NCI-H1105 treated with DMSO at 0.1 percent for 48 hours (cell line): ENCODE results near the gene RELCH.

Experiments used
- DNase-seq: peaks from one replicate; lab custom pipeline; 2025; lab: John Stamatoyannopoulos, UW

Gene RELCH

DNA sequence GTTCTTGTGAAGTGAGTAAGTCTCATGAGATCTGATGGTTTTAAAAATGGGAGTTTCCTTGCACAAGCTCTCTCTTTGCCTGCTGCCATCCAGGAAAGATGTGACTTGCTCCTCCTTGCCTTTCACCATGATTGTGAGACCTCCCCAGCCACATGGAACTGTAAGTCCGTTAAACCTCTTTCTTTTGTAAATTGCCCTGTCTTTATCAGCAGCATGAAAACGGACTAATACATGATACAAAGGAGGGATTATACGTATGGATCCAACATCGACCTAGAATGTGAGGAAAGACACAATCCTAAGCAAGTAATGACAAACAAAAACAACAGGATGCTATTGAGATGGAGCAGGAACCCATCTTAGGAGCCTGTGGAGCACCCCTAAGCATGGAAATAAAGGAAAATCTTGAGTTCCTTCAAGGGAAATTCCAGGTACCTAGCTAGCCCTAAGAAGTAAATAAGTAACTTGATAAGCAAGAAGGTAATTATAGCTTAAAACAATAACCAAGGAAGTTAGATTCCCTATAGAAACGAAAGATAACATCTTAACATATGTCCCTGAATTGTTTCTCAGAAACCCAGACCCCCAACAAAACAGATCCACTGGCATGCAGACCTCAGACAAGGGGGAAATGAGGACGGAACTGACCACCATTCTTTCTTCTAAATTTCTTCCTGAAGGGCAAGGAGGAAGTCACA is 136.6 kb downstream of the RELCH start:
- DNase-seq = no peak

DNA sequence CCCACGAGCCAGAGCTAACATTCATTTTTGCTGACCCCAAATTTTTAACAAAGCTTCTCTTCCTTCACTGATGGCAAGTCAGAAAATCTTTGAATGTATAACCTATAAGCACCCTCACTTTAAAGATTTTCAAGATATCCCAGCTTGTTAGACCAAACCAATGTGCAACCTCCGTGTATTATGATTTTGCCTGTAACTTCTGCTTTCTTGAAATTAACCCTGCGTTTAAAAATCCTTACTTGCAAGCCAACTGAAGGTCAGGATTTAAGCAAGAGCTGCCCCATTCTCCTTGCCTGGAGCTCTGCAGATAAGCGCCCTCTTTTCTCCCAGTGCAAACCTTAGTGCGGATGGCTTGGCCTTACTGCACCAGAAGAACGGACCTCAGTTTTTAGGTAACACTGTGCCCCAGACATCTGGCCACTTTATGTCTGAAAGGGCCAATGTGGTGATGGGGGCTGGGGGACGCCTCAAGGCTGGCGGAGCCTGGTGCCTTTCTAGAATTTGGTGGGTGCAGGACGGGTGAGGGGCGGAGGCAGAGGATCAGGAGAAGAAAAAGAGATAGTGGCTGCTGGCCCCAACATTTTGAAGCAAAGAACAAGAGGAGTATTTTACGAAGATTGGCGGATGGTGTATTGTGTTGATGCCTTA is 137.2 kb downstream of the RELCH start:
- no peak for DNase-seq

DNA sequence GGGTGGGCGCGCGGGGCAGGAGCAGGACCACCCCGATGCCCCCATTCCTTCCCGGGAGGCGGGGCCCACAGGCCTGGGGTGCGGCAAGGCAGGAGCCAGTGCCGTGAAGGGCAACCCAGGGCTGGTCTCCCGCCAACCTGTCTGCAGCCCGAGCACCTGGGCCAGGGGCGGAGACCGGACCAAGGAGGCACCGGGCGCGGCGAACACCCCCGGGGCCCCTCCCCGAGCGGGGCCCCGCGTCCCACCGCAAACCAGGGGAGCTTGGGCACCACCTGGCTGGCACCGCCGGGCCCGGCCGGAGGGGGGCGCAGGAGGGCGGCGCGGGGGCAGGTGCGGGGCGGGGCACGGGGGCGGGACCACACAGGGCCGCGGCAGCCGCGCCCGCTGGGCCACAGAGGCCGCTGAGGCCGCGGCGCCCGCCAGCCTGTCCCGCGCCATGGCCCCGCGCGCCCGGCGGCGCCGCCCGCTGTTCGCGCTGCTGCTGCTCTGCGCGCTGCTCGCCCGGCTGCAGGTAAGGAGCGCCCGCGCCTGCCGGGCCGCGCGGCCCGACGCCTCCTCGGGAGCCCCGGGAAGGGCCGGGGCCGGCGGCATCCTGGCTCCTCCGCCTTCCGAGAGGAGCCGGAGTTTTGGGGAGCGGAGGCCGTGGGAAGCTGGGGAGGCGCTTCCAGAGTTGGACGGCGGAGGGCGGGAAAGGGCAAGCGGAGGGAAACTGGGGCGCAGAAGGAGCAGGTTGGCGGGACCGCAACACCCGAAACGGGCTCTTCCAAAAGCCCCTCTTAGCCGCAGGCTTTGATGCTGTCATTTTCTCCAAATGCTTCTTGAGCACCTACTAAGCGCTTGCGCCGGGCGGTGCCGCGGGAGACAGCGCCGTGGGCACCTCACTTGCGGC is 138.1 kb downstream of the RELCH start, which contains the start of gene TNFRSF11A:
TSS of gene TNFRSF11A (plus strand) at position 394 of the 889 bp plus-strand sequence. CDS start at position 437, 43 bp downstream.
- DNase-seq = peak; percentile 56

DNA sequence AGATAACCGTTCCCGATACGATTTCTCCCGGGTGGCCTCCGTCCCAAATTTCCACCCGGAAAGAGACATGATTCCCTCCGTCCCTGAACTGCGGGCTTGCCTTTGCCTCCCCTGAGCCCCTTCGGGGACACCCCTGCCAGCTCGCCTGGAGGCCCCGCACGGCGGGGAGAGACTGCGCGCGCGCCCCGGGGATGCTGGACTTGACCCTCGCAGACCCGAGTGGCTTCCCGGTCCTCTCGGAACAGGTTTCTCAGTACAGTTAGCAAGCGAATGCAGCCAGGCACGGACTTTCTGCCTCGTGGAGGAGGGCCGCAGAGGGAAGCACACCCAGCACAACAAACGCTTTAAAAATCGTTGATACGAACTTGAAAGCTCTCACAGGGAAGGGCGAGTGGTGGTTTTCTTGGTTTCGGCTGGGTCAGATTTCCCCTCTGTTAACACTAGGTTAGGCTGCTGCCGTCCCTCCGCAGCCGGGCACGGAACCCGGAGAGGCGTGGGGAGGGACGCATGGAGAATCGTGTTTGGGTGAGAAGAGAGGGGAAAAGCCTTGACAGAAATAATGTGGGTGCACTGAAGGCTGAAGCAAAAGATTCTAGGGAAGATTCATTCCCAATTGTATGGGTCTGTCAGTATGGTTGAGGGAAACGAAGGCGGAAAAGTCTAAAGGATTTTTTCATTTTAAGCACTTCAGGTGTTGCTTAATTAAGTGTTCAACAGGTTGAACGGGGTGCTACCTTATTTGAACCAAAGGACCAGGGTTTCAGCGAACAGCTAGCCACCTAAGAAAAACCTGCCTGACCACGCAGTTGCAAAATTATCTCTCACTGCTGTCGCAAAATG is 139.0 kb downstream of the RELCH start:
- DNase-seq = peak; percentile 44

DNA sequence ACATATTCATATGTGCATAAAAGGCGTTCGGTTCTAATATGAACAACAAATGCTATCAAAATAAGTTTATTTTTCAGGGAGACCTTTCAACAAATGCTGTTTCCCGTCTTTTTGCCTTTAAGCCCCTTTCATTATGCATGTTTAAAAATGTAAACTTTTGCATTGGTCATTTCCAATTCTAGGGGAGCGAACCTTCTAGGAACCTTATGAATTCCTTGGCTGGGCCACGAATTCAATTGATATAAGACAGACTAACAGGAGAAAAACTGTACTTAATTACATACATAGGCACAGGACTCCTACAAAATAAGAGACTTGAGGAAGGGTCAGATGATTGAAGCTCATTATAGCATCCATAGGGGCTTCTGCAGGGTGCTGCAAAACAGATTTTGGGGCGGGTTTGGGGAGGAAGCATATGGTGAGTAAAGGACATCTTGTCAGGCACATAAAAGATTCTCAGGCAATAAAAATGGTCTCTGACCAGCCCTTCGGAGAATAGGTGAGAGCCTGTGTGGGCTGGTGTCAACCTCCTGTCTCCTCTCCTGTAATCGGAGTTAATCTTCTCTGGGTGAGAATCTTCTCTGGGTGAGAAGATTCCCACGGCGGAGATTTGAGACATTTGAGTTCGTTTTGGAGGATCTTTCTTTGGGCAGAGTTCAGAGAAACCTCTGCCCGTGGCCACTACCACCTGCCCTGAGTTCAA is 139.7 kb downstream of the RELCH start:
- no peak for DNase-seq

DNA sequence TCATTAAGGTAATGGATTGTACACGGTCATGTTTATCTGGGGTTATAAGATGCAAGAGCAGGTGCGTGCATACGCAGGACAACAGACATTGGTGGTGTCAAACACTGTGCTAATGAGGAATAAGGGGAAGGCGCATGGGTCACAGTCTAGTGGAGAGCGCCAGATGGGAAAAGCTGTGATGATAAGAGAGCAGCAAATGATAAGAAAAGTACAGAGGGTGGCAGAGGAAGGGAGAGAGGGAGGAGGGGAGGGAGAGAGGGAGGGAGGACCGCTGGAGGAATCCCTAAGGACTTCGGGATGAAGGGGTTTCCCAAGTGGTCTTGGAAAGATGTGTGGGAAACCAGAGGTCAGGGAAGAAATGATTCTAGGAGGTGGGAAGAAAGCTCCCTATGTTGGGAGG is 140.9 kb downstream of the RELCH start:
- no peak for DNase-seq

DNA sequence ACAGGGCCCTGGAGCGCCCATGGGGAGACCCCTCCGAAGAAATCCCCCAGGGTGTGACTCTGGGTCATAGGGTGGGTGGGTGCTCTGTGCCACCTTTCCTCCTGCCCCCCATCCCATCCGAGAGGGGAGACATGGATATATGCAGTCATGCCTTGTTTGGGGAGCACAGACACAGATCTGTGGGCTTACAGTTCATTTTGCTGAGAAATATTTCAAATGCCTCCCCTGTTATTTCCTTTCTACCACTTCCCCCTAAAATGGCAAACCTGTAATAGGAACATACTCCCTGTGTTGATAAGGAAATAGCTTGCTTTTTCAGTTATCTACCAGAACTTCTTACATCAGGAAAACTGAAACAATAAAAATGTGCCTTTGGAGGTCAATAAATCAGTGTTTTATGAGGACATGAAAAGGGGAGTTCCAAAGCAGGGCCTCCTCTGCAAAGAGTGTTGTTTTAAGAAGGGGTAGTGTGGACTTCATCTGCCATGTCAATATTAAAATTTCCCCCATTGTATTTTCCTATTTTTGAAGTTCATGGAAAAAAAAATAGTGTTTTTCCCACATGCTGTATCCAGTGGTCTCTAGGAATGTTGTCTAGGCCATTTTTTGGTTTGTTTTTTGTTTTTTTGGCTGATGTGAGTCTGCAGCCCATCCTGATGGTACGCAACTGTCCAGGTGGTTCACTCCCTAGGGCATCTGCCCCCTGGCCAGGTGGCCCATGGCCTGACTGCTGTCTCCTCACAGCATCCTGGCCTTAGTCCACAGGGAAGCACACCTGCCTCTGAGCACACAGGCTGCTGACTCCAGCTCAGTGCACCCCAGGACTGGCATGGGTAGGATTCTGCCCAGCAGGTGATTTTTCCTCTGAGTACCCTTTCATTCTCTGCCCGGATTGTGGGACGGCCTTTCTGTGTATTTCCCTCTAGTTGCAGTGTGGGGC is 141.8 kb downstream of the RELCH start:
- no peak for DNase-seq

DNA sequence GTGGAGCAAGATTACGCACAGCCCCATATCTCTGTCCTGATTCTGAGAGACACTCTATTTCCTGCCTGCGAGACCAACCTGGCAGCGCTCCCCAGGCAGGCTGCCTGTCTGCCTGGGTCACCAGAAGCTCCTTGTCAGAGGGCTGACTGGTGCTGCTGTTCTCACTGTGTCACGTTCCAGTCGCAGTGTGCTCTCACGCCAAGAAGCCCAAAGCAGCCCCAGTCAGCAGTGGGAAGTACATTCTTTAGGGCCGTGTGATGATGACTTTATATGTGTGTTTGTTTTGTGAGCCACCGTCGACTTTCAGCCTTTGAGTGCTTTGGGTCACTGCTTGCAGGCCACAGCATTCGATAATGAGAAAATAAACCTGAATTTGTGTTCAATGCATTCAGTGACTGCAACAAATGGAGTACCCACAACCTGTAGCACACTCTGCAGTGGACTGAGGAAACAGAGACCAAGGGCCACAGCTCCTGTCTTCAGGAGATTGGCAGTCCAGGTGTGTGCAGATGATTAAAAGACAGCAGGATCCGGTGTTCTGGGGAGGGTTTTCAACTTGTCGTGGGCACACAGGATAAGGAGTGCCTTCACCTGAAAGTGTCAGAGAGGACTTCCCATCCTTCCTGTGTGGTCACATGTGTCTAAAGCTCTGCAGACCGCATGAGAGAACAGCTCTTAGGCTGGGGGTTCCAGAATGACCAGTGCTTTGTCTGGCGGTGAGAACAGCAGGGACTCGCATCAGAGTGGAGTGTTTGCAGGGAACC is 142.8 kb downstream of the RELCH start:
- DNase-seq = no peak

DNA sequence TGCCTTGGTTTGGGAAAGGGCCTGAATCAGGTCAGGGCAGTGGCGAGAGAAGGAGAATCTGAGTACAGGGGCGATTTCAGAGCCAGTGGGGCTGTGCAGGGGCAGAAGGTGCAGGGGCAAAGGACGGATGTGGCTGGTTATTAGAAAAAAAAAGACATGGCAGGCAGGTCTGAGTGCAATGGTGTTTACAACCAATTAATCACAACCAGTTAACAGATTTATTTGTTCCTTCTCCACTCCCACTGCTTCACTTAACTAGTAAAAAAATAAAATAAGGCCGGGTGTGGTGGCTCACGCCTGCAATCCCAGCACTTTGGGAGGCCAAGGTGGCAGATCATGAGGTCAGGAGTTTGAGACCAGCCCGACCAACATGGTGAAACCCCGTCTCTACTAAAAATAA is 143.6 kb downstream of the RELCH start:
- no peak for DNase-seq

DNA sequence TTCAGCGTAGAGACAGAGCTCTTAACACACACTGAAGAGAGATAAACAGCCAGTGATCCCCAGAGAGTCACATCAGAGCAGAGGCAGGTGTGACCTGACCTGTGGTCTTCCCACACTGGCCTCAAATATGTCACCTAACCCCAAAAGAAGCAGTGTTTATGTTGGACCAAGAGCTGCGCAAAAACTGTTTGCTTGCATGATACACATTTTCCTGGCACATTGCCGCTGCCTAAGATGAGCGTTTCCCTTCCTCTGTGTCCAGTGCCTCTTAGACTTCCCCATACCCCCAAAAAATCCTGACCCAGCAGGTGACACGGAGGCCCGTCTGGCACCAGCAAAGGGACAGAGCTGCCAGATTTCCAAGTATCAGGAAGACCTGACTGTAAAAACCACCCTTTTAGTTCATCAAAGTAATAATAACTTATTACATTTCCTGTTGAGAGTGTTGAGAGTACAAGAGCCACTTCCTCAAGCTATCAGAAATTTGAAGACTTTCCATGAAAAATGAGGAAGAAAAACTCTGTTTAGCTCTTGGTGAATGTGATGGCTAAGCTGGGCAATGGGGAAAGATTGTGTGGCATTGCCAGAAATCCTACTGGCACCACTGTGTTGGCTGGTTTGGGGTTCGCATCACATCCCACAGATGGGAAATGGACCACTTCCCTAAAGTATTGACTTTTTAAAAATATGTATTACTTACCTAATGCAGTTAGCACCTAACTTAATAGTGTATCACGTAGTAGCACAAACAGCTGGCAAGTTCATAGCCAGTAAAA is 144.7 kb downstream of the RELCH start:
- DNase-seq = no peak

DNA sequence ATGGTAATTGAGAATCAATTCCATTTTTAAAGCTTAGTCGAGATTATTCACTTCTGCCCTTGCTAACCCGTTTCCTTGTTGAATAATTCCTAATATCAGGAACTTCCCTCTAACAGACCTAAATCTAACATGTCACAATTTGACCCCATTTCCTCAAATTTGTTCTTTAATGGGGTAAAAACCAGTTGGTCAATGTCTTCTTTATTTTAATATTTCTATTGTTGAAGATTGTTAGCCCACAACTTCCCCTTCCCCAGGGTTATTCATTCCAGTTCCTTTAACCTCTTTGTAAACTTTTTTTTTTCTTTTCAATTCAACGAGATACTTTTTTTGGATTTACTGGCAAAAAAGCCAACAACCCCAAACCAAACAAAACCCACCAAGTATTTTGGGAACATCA is 145.4 kb downstream of the RELCH start:
- no peak for DNase-seq

DNA sequence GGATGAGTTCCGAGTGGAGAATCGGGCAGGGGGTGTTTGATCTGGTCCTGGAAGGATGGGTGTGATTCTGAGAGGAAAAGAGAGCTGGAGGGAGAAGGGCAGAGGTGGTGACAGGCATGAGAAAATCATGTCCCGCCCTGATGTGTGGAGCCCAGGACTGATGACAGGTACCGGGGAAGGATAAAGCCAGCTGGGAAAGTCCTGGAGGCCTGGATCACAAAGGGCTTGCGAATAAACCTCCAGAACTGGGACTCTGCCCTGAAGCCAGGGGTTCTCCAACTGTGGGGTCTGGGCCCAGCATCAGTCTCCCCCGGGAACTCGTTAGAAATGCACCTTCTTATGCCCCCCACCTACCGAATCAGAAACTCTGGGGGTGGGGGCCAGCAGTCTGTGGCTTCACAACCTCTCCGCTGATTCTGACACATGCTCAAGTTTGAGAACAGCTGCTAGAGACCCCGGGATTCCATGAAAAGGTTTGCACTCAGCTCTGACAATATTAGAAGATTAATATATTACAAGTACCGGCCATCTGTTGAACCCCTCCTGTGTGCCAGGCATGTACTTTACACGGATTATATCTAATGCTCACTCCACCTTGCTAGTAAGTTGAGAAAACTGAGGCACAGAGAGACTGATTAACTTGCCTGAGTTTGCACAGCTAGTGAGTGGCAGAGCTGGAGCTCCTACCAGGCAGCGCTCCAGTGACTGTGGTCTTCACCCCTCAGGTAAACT is 146.1 kb downstream of the RELCH start:
- DNase-seq = no peak

DNA sequence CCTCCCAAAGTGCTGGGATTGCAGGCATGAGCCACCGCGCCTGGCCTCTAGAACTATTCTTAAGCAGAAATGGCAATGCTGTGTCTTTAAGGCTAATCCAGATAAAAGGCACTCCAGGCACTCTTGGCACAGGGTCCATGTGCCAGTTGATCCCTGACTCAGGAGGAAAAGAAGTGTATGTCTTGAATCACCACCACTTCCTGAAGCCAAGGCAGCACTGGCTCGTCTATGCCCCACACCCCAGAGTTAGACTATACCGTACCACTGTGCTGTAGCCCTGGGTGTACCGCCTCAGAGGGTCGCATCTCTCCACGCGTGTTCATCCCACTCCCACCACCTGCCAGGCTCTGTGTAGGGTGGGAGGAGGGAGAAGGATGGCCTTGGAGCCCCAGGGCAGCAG is 147.1 kb downstream of the RELCH start:
- DNase-seq = no peak

DNA sequence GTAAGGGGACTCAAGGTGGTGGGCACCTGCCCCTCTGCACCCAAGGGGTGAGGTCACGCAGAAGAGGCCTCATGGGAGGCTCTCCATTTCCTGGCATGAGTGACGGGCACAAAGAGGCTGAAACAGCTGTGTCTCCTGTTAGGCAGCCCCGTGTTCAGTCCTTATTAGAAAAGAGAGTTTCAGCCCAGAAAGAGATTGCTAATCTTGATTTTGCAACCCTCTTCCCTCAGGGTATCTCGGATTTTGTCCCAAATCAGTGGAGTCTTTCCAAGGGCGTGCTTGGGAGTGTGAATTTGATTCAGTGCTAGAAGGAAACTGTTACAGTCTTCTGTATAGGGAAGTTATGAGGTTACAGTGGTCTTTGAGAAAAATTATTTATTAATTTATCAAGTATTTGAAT is 148.4 kb downstream of the RELCH start:
- no peak for DNase-seq

DNA sequence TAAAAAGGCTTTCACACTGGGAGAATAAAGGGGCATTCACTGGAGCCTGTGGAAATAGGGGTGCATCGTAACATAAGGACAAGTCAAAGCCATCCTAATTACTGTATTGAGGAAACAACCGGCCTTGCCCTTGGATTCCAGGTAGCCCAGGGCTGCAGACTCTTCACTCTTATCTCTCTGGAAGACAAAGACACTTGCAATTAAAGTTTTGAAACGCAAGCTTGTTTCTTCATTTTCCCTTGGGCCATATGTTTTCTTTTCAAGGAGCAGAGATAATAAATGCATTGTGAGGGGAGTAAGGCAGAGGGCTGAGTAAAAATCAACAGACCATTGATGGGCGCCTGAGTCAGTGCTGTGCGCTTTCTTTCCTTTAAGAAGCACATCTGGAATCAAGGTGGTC is 149.6 kb downstream of the RELCH start:
- DNase-seq = no peak

DNA sequence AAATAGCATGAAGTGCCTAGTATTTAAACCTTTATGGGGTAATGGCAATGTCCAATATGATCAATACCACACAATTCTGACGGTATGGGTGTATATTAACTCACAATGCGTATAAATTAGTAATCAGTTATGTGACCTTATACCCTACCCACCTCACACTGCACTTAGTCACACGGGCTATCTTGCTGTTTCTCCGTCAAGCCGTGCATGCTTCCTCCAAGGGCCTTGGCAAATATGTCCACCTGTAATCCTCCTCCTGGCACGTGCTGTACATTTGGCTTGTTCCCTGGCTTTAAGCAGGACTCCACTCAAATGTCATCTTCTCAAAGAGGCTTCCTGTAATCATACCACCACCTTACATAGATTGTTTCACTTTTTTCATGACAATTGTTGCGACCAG is 150.3 kb downstream of the RELCH start:
- no peak for DNase-seq

DNA sequence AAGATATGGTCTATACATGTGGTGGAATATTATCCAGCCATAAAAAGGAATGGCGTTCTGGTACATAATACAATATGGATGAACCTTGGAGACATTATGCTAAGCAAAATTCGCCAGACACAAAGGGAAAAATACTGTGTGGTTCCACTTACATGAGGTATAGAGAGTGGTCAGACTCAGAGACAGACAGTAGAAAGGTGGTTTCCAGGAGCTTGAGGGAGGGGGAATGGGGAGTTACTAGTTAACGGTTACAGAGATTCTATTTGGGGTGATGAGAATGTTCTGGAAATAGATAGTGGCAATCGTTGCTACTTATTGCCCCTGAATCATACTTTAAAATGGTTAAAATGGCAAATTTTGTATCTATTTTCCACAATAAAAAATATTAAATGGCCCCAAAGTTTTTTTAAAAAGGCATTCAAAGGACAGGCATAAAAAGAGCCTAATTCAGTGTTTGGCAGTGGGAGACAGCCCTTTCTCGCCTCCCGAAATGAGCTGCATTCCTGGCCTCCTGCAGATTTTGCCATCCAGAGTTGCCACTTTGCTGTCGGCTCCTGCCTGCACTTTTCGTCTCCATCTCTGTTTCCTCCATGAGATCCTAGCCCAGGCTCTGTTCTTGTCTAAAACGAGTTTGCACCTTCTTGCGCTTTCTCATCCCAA is 151.5 kb downstream of the RELCH start:
- no peak for DNase-seq
